ENCODE data around the gene HEATR9.

The HEATR9 gene

DNA sequence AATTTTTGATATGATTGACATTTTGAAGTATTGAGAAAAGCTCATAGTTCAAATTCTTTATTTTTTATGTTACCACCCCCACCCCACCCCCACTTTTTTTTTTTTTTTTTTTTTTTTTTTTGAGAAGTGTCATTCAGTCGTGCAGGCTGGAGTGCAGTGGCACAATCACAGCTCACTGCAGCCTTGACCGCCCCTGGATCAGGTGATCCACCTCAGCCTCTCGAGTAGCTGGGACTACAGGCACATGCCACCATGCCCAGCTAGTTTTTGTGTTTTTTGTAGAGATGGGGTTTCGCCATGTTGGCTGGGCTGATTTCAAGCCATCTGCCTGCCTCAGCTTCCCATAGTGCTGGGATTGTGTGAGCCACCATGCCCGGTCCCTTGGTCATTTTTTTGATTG, 52.0 kb downstream of the HEATR9 start:
- Histone ChIP-seq H3K27ac (ENCODE audit: low read length) (no peak overlapping the region), H3K79me2 (ENCODE audit: low read length) (peaks cover 98% of the 10 kb centered on the region), H4K20me1 (ENCODE audit: insufficient read depth, low read length) (peaks cover 9% of the 10 kb centered on the region; the same call in 1 of the 2 replicates), H3F3A (ENCODE audit: insufficient read depth, low read length) (no peaks in the 10 kb centered on the region), H3K9me2 (replicated peaks; ENCODE audit: insufficient read depth, low read length) (no peaks in the 10 kb centered on the region), H3K4me2 (ENCODE audit: low read depth, low read length) (no peak overlapping the region), H3K36me3 (replicated peaks; ENCODE audit: insufficient read depth, low read length) (peaks cover 20% of the 10 kb centered on the region; the same call in 1 of the 2 replicates), H3K4me3 (ENCODE audit: low read length) (no peak overlapping the region), H3K4me1 (ENCODE audit: low read length) (no peaks in the 10 kb centered on the region), H2AFZ (ENCODE audit: low read length) (no peak overlapping the region), H3K9ac (ENCODE audit: low read length) (no peak overlapping the region), H3K27me3 (replicated peaks; ENCODE audit: insufficient read depth, low read length) (no peaks in the 10 kb centered on the region), H3K9me3 (replicated peaks; ENCODE audit: insufficient read depth, low read length) (no peaks in the 10 kb centered on the region)
- TF ChIP-seq, protein P1, sequence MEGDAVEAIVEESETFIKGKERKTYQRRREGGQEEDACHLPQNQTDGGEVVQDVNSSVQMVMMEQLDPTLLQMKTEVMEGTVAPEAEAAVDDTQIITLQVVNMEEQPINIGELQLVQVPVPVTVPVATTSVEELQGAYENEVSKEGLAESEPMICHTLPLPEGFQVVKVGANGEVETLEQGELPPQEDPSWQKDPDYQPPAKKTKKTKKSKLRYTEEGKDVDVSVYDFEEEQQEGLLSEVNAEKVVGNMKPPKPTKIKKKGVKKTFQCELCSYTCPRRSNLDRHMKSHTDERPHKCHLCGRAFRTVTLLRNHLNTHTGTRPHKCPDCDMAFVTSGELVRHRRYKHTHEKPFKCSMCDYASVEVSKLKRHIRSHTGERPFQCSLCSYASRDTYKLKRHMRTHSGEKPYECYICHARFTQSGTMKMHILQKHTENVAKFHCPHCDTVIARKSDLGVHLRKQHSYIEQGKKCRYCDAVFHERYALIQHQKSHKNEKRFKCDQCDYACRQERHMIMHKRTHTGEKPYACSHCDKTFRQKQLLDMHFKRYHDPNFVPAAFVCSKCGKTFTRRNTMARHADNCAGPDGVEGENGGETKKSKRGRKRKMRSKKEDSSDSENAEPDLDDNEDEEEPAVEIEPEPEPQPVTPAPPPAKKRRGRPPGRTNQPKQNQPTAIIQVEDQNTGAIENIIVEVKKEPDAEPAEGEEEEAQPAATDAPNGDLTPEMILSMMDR (IDR thresholded peaks at IDR 0.05; ENCODE audit: low read length): no peak
- TF ChIP-seq EZH2phosphoT487 (IDR thresholded peaks at IDR 0.05; ENCODE audit: low read length): no peak
- no peak for TF ChIP-seq EZH2 (optimal IDR thresholded peaks at IDR 0.05; ENCODE audit: low read depth, low read length)
- DNase-seq: no peak

DNA sequence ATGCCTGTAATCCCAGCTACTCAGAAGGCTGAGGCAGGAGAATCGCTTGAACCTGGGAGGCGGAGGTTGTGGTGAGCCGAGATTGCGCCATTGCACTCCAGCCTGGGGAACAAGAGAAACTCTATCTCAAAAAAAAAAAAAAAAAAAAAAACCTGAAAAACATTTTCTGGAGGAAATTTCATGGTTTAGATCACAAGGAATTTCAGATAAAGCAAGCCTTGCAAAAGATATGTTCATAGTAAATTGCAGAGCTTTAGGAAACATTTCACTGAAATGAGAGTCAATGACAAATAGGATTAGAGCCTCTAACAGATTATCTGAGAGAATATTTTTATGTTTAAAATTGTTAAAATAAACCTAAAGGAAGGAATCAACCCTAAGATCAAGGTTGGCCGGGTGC, 56.2 kb downstream of the HEATR9 start:
- Histone ChIP-seq H3K9me3 (replicated peaks; ENCODE audit: insufficient read depth, low read length) (no peaks in the 10 kb centered on the region), H3K79me2 (ENCODE audit: low read length) (peaks cover 82% of the 10 kb centered on the region), H3F3A (ENCODE audit: insufficient read depth, low read length) (0 out of 2 replicates have a peak, but pooled peaks cover 3% of the 10 kb centered on the region), H4K20me1 (ENCODE audit: insufficient read depth, low read length) (peaks cover 15% of the 10 kb centered on the region; the same call in 1 of the 2 replicates), H3K36me3 (replicated peaks; ENCODE audit: insufficient read depth, low read length) (no peaks in the 10 kb centered on the region), H3K4me1 (ENCODE audit: low read length) (peaks cover 11% of the 10 kb centered on the region), H3K4me2 (ENCODE audit: low read depth, low read length) (no peak overlapping the region), H3K9me2 (replicated peaks; ENCODE audit: insufficient read depth, low read length) (no peaks in the 10 kb centered on the region), H3K4me3 (ENCODE audit: low read length) (no peak overlapping the region), H2AFZ (ENCODE audit: low read length) (no peak overlapping the region), H3K27me3 (replicated peaks; ENCODE audit: insufficient read depth, low read length) (no peaks in the 10 kb centered on the region), H3K27ac (ENCODE audit: low read length) (no peak overlapping the region), H3K9ac (ENCODE audit: low read length) (no peak overlapping the region)
- TF ChIP-seq EZH2 (optimal IDR thresholded peaks at IDR 0.05; ENCODE audit: low read depth, low read length) (no peak), EZH2phosphoT487 (IDR thresholded peaks at IDR 0.05; ENCODE audit: low read length) (no peak)
- TF ChIP-seq, protein P1 (IDR thresholded peaks at IDR 0.05; ENCODE audit: low read length): no peak
- no peak for DNase-seq

DNA sequence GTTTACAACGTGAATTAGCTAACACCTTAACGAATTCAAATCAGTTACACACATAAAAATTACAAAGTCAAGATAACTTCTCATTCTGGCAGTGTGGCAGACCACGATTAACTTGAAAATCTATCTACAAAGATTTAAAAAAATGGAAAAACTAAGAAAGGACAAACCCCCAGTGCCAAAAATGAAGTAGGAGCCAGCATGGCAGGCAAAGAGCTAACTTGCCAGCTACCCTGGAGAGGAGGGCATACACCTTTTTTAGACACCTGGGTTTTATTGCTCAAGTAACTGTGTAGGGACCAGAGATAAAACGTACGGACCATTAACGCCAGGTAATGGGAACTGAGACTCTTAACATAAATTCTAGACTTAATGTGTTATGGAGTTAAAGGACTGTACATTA, 56.9 kb downstream of the HEATR9 start:
- 0 out of 2 replicates have a peak, but pooled peaks cover 3% of the 10 kb centered on the region for H3F3A ChIP-seq (ENCODE audit: insufficient read depth, low read length)
- TF ChIP-seq EZH2 (optimal IDR thresholded peaks at IDR 0.05; ENCODE audit: low read depth, low read length) (no peak), EZH2phosphoT487 (IDR thresholded peaks at IDR 0.05; ENCODE audit: low read length) (no peak)
- TF ChIP-seq, protein P1 (IDR thresholded peaks at IDR 0.05; ENCODE audit: low read length): no peak
- no peak overlapping the region for H3K4me3 ChIP-seq (ENCODE audit: low read length)
- no peaks in the 10 kb centered on the region for H3K9me2 ChIP-seq (replicated peaks; ENCODE audit: insufficient read depth, low read length)
- H3K79me2 ChIP-seq (ENCODE audit: low read length): peaks cover 75% of the 10 kb centered on the region
- no peaks in the 10 kb centered on the region for H3K27me3 ChIP-seq (replicated peaks; ENCODE audit: insufficient read depth, low read length)
- H2AFZ ChIP-seq (ENCODE audit: low read length): no peak overlapping the region
- no peak overlapping the region for H3K27ac ChIP-seq (ENCODE audit: low read length)
- no peaks in the 10 kb centered on the region for H3K9me3 ChIP-seq (replicated peaks; ENCODE audit: insufficient read depth, low read length)
- peaks cover 11% of the 10 kb centered on the region for H3K4me1 ChIP-seq (ENCODE audit: low read length)
- DNase-seq: no peak
- H3K9ac ChIP-seq (ENCODE audit: low read length): no peak overlapping the region
- H4K20me1 ChIP-seq (ENCODE audit: insufficient read depth, low read length): peaks cover 15% of the 10 kb centered on the region; the same call in 1 of the 2 replicates
- H3K4me2 ChIP-seq (ENCODE audit: low read depth, low read length): no peak overlapping the region
- H3K36me3 ChIP-seq (replicated peaks; ENCODE audit: insufficient read depth, low read length): no peaks in the 10 kb centered on the region

Measured in MM.1S (cell line).